SK-N-SH (cell line): ENCODE results near the gene PRDM11. TPM values are rescaled to one million over a fixed set of nuclear protein-coding genes. Genes with fewer than 3 reads are reported as not detected.
A peak's percentile ranks its signal among the peaks of the same experiment; 100 is the strongest.

Experiments
- CTCF ChIA-PET: fragments of 300-600, 350-600 bp; formaldehyde crosslinking; extraction: SDS; loops from one replicate; lab custom pipeline; 2021; lab: Yijun Ruan, JAX
- POLR2A ChIA-PET: fragments of 350-600 bp; sonication (Branson Sonifier 250); formaldehyde crosslinking; extraction: SDS; loops from one replicate; lab custom pipeline; 2020; ENCODE audit warnings: antibody characterized with exemption, inconsistent platforms; lab: Yijun Ruan, JAX
- DNase-seq: peaks from one replicate; pipeline ENCODE4 v3.0.0; 2012
- H2AFZ ChIP-seq: fragments of 200-600 bp; sonication (generic); 2 replicates; pipeline ENCODE4 v1.8.1; 2016; ENCODE audit warnings: antibody characterized with exemption, mild to moderate bottlenecking, low read depth
- H3F3A ChIP-seq: fragments of 200-600 bp; sonication (generic); replicated peaks from 2 replicates; pipeline ENCODE3; 2016; ENCODE audit warnings: antibody characterized with exemption, mild to moderate bottlenecking; ENCODE audit not compliant: insufficient read depth
- H3K27ac ChIP-seq, 2 experiments: fragments of 200-500 bp in 1 of 2; fragments of 200-600 bp in 1 of 2; sonication (Bioruptor generic) in 1 of 2; sonication (generic), shearing (Covaris generic) in 1 of 2; 2 replicates each; pipeline versions ENCODE4 v1.5.1 to v1.6.1; 2014 to 2016; ENCODE audit warnings: low read depth in 2 of 2, inconsistent platforms in 1 of 2, low read length in 1 of 2, mild to moderate bottlenecking in 1 of 2, mixed read lengths in 1 of 2
- H3K27me3 ChIP-seq: fragments of 200-600 bp; sonication (generic), shearing (Covaris generic); 2 replicates; pipeline ENCODE4 v1.6.1; 2016; ENCODE audit warnings: mixed run types; ENCODE audit not compliant: insufficient read depth
- H3K36me3 ChIP-seq, 2 experiments: fragments of 200-500 bp in 1 of 2; fragments of 200-600 bp in 1 of 2; sonication (Bioruptor generic) in 1 of 2; sonication (generic) in 1 of 2; replicated peaks in 1 of 2; 2 replicates each; pipeline versions ENCODE3 to v1.5.1; 2014 to 2016; ENCODE audit warnings: low read length in 1 of 2, mild to moderate bottlenecking in 1 of 2; ENCODE audit not compliant: insufficient read depth in 2 of 2, control insufficient read depth in 1 of 2
- H3K4me1 ChIP-seq, 2 experiments: fragments of 200-500 bp in 1 of 2; fragments of 200-600 bp in 1 of 2; sonication (Bioruptor generic) in 1 of 2; sonication (generic), shearing (Covaris generic) in 1 of 2; 2 replicates each; pipeline versions ENCODE4 v1.5.1 to v1.6.1; 2014 to 2016; ENCODE audit warnings: low read depth in 1 of 2, low read length in 1 of 2, mixed run types in 1 of 2; ENCODE audit not compliant: insufficient read depth in 2 of 2, control insufficient read depth in 1 of 2
- H3K4me2 ChIP-seq: fragments of 200-600 bp; sonication (generic), shearing (Covaris generic); 2 replicates; pipeline ENCODE4 v1.6.1; 2017; ENCODE audit warnings: mixed run types
- H3K4me3 ChIP-seq, 2 experiments: fragments of 200-500 bp in 1 of 2; fragments of 200-600 bp in 1 of 2; sonication (Bioruptor generic) in 1 of 2; sonication (generic), shearing (Covaris generic) in 1 of 2; 2 replicates each; pipeline versions ENCODE4 v1.5.1 to v1.8.1; 2014 to 2016; ENCODE audit warnings: low read depth in 2 of 2, inconsistent platforms in 1 of 2, low read length in 1 of 2, mild to moderate bottlenecking in 1 of 2, mixed read lengths in 1 of 2, moderate library complexity in 1 of 2
- H3K79me2 ChIP-seq: fragments of 200-600 bp; sonication (generic); 2 replicates; pipeline ENCODE4 v1.8.1; 2017; ENCODE audit warnings: mild to moderate bottlenecking; ENCODE audit not compliant: insufficient read depth
- H3K9ac ChIP-seq: fragments of 200-600 bp; sonication (generic); 2 replicates; pipeline ENCODE4 v1.6.1; 2017; ENCODE audit warnings: mixed run types
- H3K9me2 ChIP-seq: fragments of 200-600 bp; sonication (generic); 2 replicates; pipeline ENCODE4 v1.6.1; 2017; ENCODE audit warnings: mixed run types
- H3K9me3 ChIP-seq: fragments of 200-600 bp; sonication (generic); 2 replicates; pipeline ENCODE4 v1.6.1; 2017; ENCODE audit warnings: mixed run types, mild to moderate bottlenecking, moderate library complexity
- H4K20me1 ChIP-seq: fragments of 200-600 bp; sonication (generic); 2 replicates; pipeline ENCODE4 v1.6.1; 2017; ENCODE audit warnings: mild to moderate bottlenecking, mixed run types; ENCODE audit not compliant: insufficient read depth
- EZH2phosphoT487 ChIP-seq: fragments of 200-600 bp; sonication (generic); IDR thresholded peaks from 2 replicates; pipeline ENCODE4 v1.6.1; 2017; ENCODE audit warnings: low read depth, mixed run types, mild to moderate bottlenecking, antibody characterized with exemption, moderate library complexity, borderline replicate concordance
- MEF2A ChIP-seq: IDR thresholded peaks from 2 replicates; pipeline ENCODE4 v1.4.0; 2012; ENCODE audit warnings: low read depth, borderline replicate concordance
- MXI1 ChIP-seq: IDR thresholded peaks from 2 replicates; pipeline ENCODE4 v1.6.1; 2012; ENCODE audit warnings: mild to moderate bottlenecking, low read depth, low read length, improper control_type of control experiment
- TAF1 ChIP-seq: IDR thresholded peaks from 2 replicates; pipeline ENCODE4 v1.6.1; 2012; ENCODE audit warnings: low read depth, mild to moderate bottlenecking, low read length, moderate library complexity, borderline replicate concordance
- YY1 ChIP-seq: IDR thresholded peaks from 2 replicates; pipeline ENCODE4 v1.4.0; 2012; ENCODE audit warnings: low read depth, mild to moderate bottlenecking
- WGBS: methylation state at CpG from one replicate; pipeline ENCODE4 v1.1.6; 2017; ENCODE audit warnings: low lambda C conversion rate; 5-methylcytosine and 5-hydroxymethylcytosine counted together
- polyA plus RNA-seq, 3 experiments: library from polyadenylated mRNA; depleted of rRNA; stranded (reverse); fragments of >200 nt; gene quantifications; 2 replicates each; pipeline ENCODE4 v1.2.3, GENCODE V29; 2012
- TF ChIP-seq, protein P1 (sequence below): fragments of 200-600 bp; sonication (generic); IDR thresholded peaks from 2 replicates; pipeline ENCODE4 v1.6.1; 2017; ENCODE audit warnings: antibody characterized with exemption, mild to moderate bottlenecking, moderate library complexity
- TF ChIP-seq, protein P2 (sequence below): IDR thresholded peaks from 2 replicates; pipeline ENCODE4 v1.4.0; 2012; ENCODE audit warnings: low read depth, borderline replicate concordance
- TF ChIP-seq, protein P3 (sequence below): fragments of 150-350 bp; IDR thresholded peaks from 2 replicates; pipeline ENCODE4 v1.6.1; 2017; ENCODE audit warnings: antibody characterized with exemption, low read length, low read depth, borderline replicate concordance
- TF ChIP-seq, protein P4 (sequence below): IDR thresholded peaks from 2 replicates; pipeline ENCODE4 v1.4.0; 2012; ENCODE audit warnings: low read depth

The PRDM11 gene
- polyA plus RNA-seq, 1 of the 3 experiments (the other 2 are of a cell fraction): 4.5 TPM

DNA sequence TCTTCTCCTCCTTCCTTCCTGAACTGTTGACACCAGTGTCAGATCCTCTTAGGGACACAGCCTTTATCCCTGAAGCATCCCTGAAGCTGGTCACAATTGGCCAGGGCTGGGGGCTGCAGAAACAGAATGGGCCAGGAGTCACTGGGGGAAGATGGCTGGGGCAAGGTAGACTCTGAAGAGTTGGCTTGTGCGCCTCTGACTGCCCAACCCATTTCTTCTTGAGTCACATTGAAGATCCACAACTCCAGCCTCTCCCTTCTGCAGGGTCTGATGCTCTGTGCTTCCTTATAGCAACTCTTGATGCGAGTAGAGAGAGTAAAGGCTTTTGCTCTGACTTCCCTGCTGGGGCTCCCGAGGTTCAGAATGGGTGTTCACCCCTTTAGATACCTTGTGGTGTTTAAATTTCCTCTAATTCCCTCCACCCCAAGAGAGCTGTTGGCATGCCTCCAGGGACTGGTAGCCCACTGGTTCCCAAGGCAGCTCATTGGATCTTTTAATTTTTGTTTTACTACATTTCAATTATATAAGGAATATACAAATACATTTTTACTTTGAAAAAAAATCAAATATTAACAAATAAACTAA lies 13.4 kb downstream of the PRDM11 start (continued):
- TF ChIP-seq, protein P1, sequence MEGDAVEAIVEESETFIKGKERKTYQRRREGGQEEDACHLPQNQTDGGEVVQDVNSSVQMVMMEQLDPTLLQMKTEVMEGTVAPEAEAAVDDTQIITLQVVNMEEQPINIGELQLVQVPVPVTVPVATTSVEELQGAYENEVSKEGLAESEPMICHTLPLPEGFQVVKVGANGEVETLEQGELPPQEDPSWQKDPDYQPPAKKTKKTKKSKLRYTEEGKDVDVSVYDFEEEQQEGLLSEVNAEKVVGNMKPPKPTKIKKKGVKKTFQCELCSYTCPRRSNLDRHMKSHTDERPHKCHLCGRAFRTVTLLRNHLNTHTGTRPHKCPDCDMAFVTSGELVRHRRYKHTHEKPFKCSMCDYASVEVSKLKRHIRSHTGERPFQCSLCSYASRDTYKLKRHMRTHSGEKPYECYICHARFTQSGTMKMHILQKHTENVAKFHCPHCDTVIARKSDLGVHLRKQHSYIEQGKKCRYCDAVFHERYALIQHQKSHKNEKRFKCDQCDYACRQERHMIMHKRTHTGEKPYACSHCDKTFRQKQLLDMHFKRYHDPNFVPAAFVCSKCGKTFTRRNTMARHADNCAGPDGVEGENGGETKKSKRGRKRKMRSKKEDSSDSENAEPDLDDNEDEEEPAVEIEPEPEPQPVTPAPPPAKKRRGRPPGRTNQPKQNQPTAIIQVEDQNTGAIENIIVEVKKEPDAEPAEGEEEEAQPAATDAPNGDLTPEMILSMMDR: no peak
- TF ChIP-seq, protein P2, sequence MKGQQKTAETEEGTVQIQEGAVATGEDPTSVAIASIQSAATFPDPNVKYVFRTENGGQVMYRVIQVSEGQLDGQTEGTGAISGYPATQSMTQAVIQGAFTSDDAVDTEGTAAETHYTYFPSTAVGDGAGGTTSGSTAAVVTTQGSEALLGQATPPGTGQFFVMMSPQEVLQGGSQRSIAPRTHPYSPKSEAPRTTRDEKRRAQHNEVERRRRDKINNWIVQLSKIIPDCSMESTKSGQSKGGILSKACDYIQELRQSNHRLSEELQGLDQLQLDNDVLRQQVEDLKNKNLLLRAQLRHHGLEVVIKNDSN: no peak
- no peak for TF ChIP-seq TAF1
- no peak for TF ChIP-seq MEF2A
- TF ChIP-seq YY1: no peak
- no peak for TF ChIP-seq EZH2phosphoT487
- TF ChIP-seq, protein P3, sequence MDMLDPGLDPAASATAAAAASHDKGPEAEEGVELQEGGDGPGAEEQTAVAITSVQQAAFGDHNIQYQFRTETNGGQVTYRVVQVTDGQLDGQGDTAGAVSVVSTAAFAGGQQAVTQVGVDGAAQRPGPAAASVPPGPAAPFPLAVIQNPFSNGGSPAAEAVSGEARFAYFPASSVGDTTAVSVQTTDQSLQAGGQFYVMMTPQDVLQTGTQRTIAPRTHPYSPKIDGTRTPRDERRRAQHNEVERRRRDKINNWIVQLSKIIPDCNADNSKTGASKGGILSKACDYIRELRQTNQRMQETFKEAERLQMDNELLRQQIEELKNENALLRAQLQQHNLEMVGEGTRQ: no peak
- TF ChIP-seq, all 33 proteins: peak for 0

DNA sequence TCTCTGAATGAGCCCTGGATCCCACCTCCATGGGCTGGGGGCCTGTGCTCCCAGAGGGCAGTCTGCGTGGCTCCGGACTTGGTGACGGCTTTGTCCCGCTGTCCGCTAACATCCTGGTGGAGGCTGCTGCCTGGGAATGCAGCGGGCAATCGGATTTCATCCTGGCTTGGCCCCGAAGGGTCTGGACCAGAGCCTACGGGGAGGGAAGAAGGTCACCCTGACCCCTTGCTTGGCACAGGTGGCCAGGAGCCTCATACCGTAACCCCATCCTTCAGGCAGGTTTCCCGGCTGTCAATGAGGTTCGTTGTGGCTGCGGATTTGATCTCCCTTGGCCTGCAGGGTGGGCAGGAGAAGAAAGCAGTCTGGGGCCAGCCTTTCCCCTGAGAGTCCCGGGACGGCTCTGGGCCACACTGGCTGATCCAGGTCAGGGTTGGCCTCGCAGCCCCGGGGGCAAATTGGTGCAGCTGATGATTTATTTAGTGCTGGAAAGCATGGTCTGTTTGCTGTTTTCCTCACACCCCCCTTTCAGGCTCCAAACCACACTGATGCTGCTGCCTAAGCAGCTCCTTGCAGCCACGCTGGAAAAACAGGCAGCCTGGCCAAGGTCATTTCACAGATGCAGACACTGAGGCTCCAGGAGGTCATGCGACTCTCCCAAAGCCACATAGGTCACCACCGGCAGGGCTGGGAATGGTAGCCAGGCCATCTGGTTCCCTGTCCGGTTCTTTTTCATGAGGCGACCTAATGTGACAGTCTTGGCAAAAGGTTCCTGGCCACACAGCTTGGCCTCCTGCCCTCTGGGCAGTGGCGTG lies 15.0 kb downstream of the PRDM11 start:
- peak; percentile 73 for DNase-seq

More for the DNA sequence above, 15.0 kb downstream of the PRDM11 start:
- H3F3A ChIP-seq: no peaks in the 10 kb centered on the region
- TF ChIP-seq, protein P4, sequence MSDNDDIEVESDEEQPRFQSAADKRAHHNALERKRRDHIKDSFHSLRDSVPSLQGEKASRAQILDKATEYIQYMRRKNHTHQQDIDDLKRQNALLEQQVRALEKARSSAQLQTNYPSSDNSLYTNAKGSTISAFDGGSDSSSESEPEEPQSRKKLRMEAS: no peak
- peak; percentile 41; the same call in 1 of the 2 replicates for TF ChIP-seq MXI1
- TF ChIP-seq, protein P1: no peak
- TF ChIP-seq, all 33 proteins: peak for 1
- Histone ChIP-seq H3K9me3 (no peaks in the 10 kb centered on the region), H4K20me1 (peaks cover 28% of the 10 kb centered on the region), H3K4me3 (no peak overlapping the region), H3K27me3 (no peaks in the 10 kb centered on the region), H3K36me3 (no peaks in the 10 kb centered on the region), H3K9ac (no peak overlapping the region), H3K9me2 (no peaks in the 10 kb centered on the region), H3K27ac (peak overlapping the region in 1 of 2 experiments; percentile 50; a peak in 2 of 4 replicates), H3K79me2 (no peaks in the 10 kb centered on the region), H3K4me1 (peaks cover 10 to 52% of the 10 kb centered on the region in 2 experiments; a peak in 3 of 4 replicates), H3K4me2 (no peak overlapping the region), H2AFZ (no peak overlapping the region)
- POLR2A ChIA-PET: interaction anchor here (1.2 kb wide), 1 partner anchor 15 kb away, joined by 3 read pairs; no protein-coding TSS in a partner anchor
- CTCF ChIA-PET: interaction anchor here (0.8 to 1.6 kb wide), 3 partner anchors 16 to 209 kb away, joined by 3 to 4 read pairs (median 3); no protein-coding TSS in a partner anchor
- 70% methylated on average over 13 of the region's 23 CpGs for WGBS
